ENCODE measurements around the gene FAM53C.

- TF ChIP-seq EZH2 (IDR thresholded peaks at IDR 0.05; ENCODE audit: borderline replicate concordance, low read length) (no peak), CTCF (conservative IDR thresholded peaks at IDR 0.05 in 1 of 2, IDR thresholded peaks at IDR 0.05 in 1 of 2; ENCODE audit: extremely low read depth in 1 of 2, insufficient read depth in 1 of 2, low read depth in 1 of 2, low read length in 2 of 2) (no peak)
Observed at GRCh38 chr5:138340008-138340407, 1.9 kb downstream of the FAM53C start.
